IMR-90 (cell line): ENCODE results near the gene LIPE. TPM values are rescaled to one million over a fixed set of nuclear protein-coding genes. Genes with fewer than 3 reads are reported as not detected.

ENCODE experiments used
- ATAC-seq: fragments of 200-7000 bp; cut with Tn5 transposase; 2 replicates; pipeline ENCODE4 v1.9.1; 2020; ENCODE audit warnings: low read depth, mild to moderate bottlenecking, moderate library complexity
- BruUV-seq: library from RNA; stranded (reverse); fragments of 400-500 nt; replicated peaks from 2 replicates; lab custom pipeline; 2021; lab: Mats Ljungman, UMichigan
- CTCF ChIA-PET: fragments of 300-600 bp; formaldehyde crosslinking; extraction: SDS; loops from one replicate; lab custom pipeline; 2021; ENCODE audit warnings: antibody characterized with exemption; lab: Yijun Ruan, JAX
- POLR2A ChIA-PET: fragments of 300-600 bp; sonication (Branson Sonifier 250); formaldehyde crosslinking; loops from one replicate; lab custom pipeline; 2022; ENCODE audit warnings: antibody characterized with exemption; ENCODE audit not compliant: unreplicated experiment; lab: Charles Lee
- DNase-seq: peaks from one replicate; pipeline ENCODE4 v3.0.0; 2013
- H2AFZ ChIP-seq: replicated peaks from 2 replicates; pipeline ENCODE3; 2013; ENCODE audit warnings: low read length, mild to moderate bottlenecking; ENCODE audit not compliant: poor library complexity
- H2AK5ac ChIP-seq: 2 replicates; pipeline ENCODE4 v1.6.1; 2013; ENCODE audit warnings: low read depth, low read length, inconsistent platforms
- H2AK9ac ChIP-seq: replicated peaks from 2 replicates; pipeline ENCODE3; 2013; ENCODE audit warnings: mild to moderate bottlenecking, low read depth, low read length, moderate library complexity; ENCODE audit not compliant: poor library complexity
- H2BK120ac ChIP-seq: 2 replicates; pipeline ENCODE4 v1.6.1; 2013; ENCODE audit warnings: low read depth, low read length, inconsistent platforms
- H2BK15ac ChIP-seq: 3 replicates; pipeline ENCODE4 v1.6.1; 2013; ENCODE audit warnings: low read depth, low read length, inconsistent platforms
- H2BK20ac ChIP-seq: 2 replicates; pipeline ENCODE4 v1.6.1; 2013; ENCODE audit warnings: low read depth, mild to moderate bottlenecking, inconsistent platforms, low read length, moderate library complexity
- H2BK5ac ChIP-seq: 2 replicates; pipeline ENCODE4 v1.6.1; 2013; ENCODE audit warnings: mild to moderate bottlenecking, low read depth, low read length, inconsistent platforms; ENCODE audit not compliant: poor library complexity, severe bottlenecking
- H3K14ac ChIP-seq: replicated peaks from 2 replicates; pipeline ENCODE4 v1.6.1; 2013; ENCODE audit warnings: low read depth, low read length, inconsistent platforms
- H3K18ac ChIP-seq: 2 replicates; pipeline ENCODE4 v1.6.1; 2013; ENCODE audit warnings: low read depth, low read length, control low read depth
- H3K23ac ChIP-seq: 2 replicates; pipeline ENCODE4 v1.6.1; 2013; ENCODE audit warnings: low read depth, low read length, inconsistent platforms
- H3K27ac ChIP-seq: 2 replicates; pipeline ENCODE4 v1.5.1; 2013; ENCODE audit warnings: mild to moderate bottlenecking, control low read depth, low read length; ENCODE audit not compliant: insufficient read depth
- H3K27me3 ChIP-seq: 2 replicates; pipeline ENCODE4 v1.6.1; 2013; ENCODE audit warnings: low read length; ENCODE audit not compliant: control insufficient read depth, insufficient read depth
- H3K36me3 ChIP-seq: 2 replicates; pipeline ENCODE4 v1.6.1; 2013; ENCODE audit warnings: low read length, mixed read lengths; ENCODE audit not compliant: control insufficient read depth, insufficient read depth
- H3K4ac ChIP-seq: 2 replicates; pipeline ENCODE4 v1.6.1; 2013; ENCODE audit warnings: low read depth, low read length, inconsistent platforms
- H3K4me1 ChIP-seq: 2 replicates; pipeline ENCODE4 v1.6.1; 2013; ENCODE audit warnings: low read length, mixed read lengths; ENCODE audit not compliant: control insufficient read depth, insufficient read depth
- H3K4me2 ChIP-seq: 2 replicates; pipeline ENCODE4 v1.6.1; 2013; ENCODE audit warnings: low read depth, mild to moderate bottlenecking, control low read depth, low read length, moderate library complexity
- H3K4me3 ChIP-seq: 2 replicates; pipeline ENCODE4 v1.5.1; 2013; ENCODE audit warnings: low read depth, mild to moderate bottlenecking, control low read depth, low read length, moderate library complexity; ENCODE audit not compliant: insufficient read depth
- H3K56ac ChIP-seq: 2 replicates; pipeline ENCODE4 v1.6.1; 2013; ENCODE audit warnings: low read length, inconsistent platforms; ENCODE audit not compliant: insufficient read depth; ENCODE audit errors: extremely low read depth
- H3K79me1 ChIP-seq, 2 experiments: 2 replicates each; pipeline ENCODE4 v1.6.1; 2013; ENCODE audit warnings: low read length in 2 of 2, inconsistent platforms in 1 of 2, low read depth in 1 of 2
- H3K9ac ChIP-seq: 2 replicates; pipeline ENCODE4 v1.6.1; 2013; ENCODE audit warnings: low read depth, low read length, control low read depth
- H3K9me1 ChIP-seq: 2 replicates; pipeline ENCODE4 v1.6.1; 2013; ENCODE audit warnings: low read length, inconsistent platforms; ENCODE audit not compliant: insufficient read depth
- H3K9me3 ChIP-seq: 2 replicates; pipeline ENCODE4 v1.6.1; 2013; ENCODE audit warnings: low read length; ENCODE audit not compliant: control insufficient read depth, insufficient read depth
- H4K20me1 ChIP-seq: 2 replicates; pipeline ENCODE4 v1.6.1; 2013; ENCODE audit warnings: low read length, inconsistent platforms; ENCODE audit not compliant: insufficient read depth
- H4K5ac ChIP-seq: 2 replicates; pipeline ENCODE4 v1.6.1; 2013; ENCODE audit warnings: mild to moderate bottlenecking, low read depth, low read length, control low read depth
- H4K8ac ChIP-seq, 2 experiments: 2 replicates each; pipeline ENCODE4 v1.6.1; 2013; ENCODE audit warnings: low read depth in 2 of 2, low read length in 2 of 2, control low read depth in 1 of 2, inconsistent platforms in 1 of 2
- H4K91ac ChIP-seq: 2 replicates; pipeline ENCODE4 v1.6.1; 2013; ENCODE audit warnings: low read depth, low read length, inconsistent platforms; ENCODE audit not compliant: insufficient read depth
- BHLHE40 ChIP-seq: fragments of 150-350 bp; IDR thresholded peaks from 2 replicates; pipeline ENCODE4 v1.6.1; 2016; ENCODE audit warnings: mild to moderate bottlenecking, low read depth, low read length
- CHD1 ChIP-seq: IDR thresholded peaks from 2 replicates; pipeline ENCODE4 v1.6.1; 2012; ENCODE audit warnings: low read depth, low read length, improper control_type of control experiment
- CTCF ChIP-seq: conservative IDR thresholded peaks from 2 replicates; pipeline ENCODE4 v1.5.1; 2012; ENCODE audit warnings: mild to moderate bottlenecking, low read depth, low read length, improper control_type of control experiment
- FOS ChIP-seq: fragments of 150-350 bp; IDR thresholded peaks from 2 replicates; pipeline ENCODE4 v1.6.1; 2016; ENCODE audit warnings: low read depth, low read length
- MAFK ChIP-seq: IDR thresholded peaks from 2 replicates; pipeline ENCODE4 v1.6.1; 2012; ENCODE audit warnings: low read depth, low read length, improper control_type of control experiment
- MAZ ChIP-seq: IDR thresholded peaks from 2 replicates; pipeline ENCODE4 v1.6.1; 2012; ENCODE audit warnings: low read depth, mild to moderate bottlenecking, low read length, improper control_type of control experiment, moderate library complexity, borderline replicate concordance
- MXI1 ChIP-seq: IDR thresholded peaks from 2 replicates; pipeline ENCODE4 v1.6.1; 2012; ENCODE audit warnings: low read depth, mild to moderate bottlenecking, low read length, moderate library complexity, borderline replicate concordance
- NFE2L2 ChIP-seq: fragments of 150-350 bp; IDR thresholded peaks from 2 replicates; pipeline ENCODE4 v1.6.1; 2016; ENCODE audit warnings: low read depth, mild to moderate bottlenecking, low read length
- POLR2A ChIP-seq: IDR thresholded peaks from 2 replicates; pipeline ENCODE4 v1.6.1; 2012; ENCODE audit warnings: mild to moderate bottlenecking, low read depth, low read length
- RAD21 ChIP-seq: IDR thresholded peaks from 2 replicates; pipeline ENCODE4 v1.6.1; 2012; ENCODE audit warnings: low read length, improper control_type of control experiment
- RCOR1 ChIP-seq: IDR thresholded peaks from 2 replicates; pipeline ENCODE4 v1.6.1; 2012; ENCODE audit warnings: mild to moderate bottlenecking, low read length, improper control_type of control experiment; ENCODE audit not compliant: insufficient replicate concordance
- RFX5 ChIP-seq: IDR thresholded peaks from 2 replicates; pipeline ENCODE4 v1.8.0; 2012; ENCODE audit warnings: low read depth, mild to moderate bottlenecking, low read length, moderate library complexity
- SMC3 ChIP-seq: fragments of 150-350 bp; IDR thresholded peaks from 2 replicates; pipeline ENCODE4 v1.6.1; 2016; ENCODE audit warnings: low read depth, mild to moderate bottlenecking, antibody characterized with exemption, low read length, moderate library complexity
- WGBS, 2 experiments: methylation state at CpG; one replicate each; pipeline versions ENCODE4 v1.1.5 to v1.1.7; 2013; ENCODE audit warnings: missing lambda C conversion rate in 2 of 2; ENCODE audit not compliant: insufficient read length in 1 of 2; ENCODE audit errors: extremely low coverage in 2 of 2; 5-methylcytosine and 5-hydroxymethylcytosine counted together
- dilution Hi-C: fragments of 300-500 bp; cut with HindIII; formaldehyde crosslinking; loops from one replicate; pipeline ENCODE4 v1.14.3; 2018; ENCODE audit warnings: low sequenced_read_pairs; ENCODE audit not compliant: unreplicated experiment
- in situ Hi-C: fragments of 300-500 bp; cut with MboI; formaldehyde crosslinking; loops from 3 replicates; pipeline ENCODE4 v1.14.3; 2019; ENCODE audit warnings: low sequenced_read_pairs, inconsistent platforms, mixed read lengths
- intact Hi-C: fragments of 100-400 bp; cut with micrococcal nuclease; formaldehyde crosslinking; loops from 2 replicates; pipeline ENCODE4 v1.10.0; 2022
- polyA plus RNA-seq, 3 experiments: library from polyadenylated mRNA; depleted of rRNA; stranded (reverse); fragments of >200 nt; gene quantifications; 2 replicates each; pipeline ENCODE4 v1.2.3, GENCODE V29; 2012; ENCODE audit warnings: low replicate concordance in 1 of 3
- total RNA-seq: library from RNA; depleted of rRNA; stranded (reverse); fragments of >200 nt; gene quantifications from 2 replicates; pipeline ENCODE4 v1.2.3, GENCODE V29; 2012
- TF ChIP-seq, protein P1 (sequence below): fragments of 150-350 bp; IDR thresholded peaks from 2 replicates; pipeline ENCODE4 v1.6.1; 2016; ENCODE audit warnings: low read depth, mild to moderate bottlenecking, low read length, moderate library complexity, borderline replicate concordance
- TF ChIP-seq, protein P2 (sequence below): fragments of 150-350 bp; IDR thresholded peaks from 2 replicates; pipeline ENCODE4 v1.6.1; 2017; ENCODE audit warnings: mild to moderate bottlenecking, antibody characterized with exemption, low read length, low read depth

The LIPE gene
- total and polyA plus RNA-seq, 2 of the 4 experiments (the other 2 are of a cell fraction) = 1.1 to 5.4 TPM

GRCh38 chr19:42450314-42450934 is 23.2 kb upstream of the LIPE start:
- Histone ChIP-seq H3K79me1 (no peaks in the 10 kb centered on the region), H3K4me2 (no peak overlapping the region), H3K18ac (no peak overlapping the region), H3K9me1 (no peaks in the 10 kb centered on the region), H2BK15ac (no peak overlapping the region), H3K4me1 (no peaks in the 10 kb centered on the region), H3K14ac (no peak overlapping the region), H3K27me3 (peaks cover 24% of the 10 kb centered on the region), H3K4me3 (no peak overlapping the region), H2BK20ac (no peak overlapping the region), H4K91ac (no peak overlapping the region), H3K56ac (no peak overlapping the region), H3K36me3 (no peaks in the 10 kb centered on the region), H4K5ac (no peak overlapping the region), H2AK9ac (no peak overlapping the region), H3K27ac (no peak overlapping the region), H4K20me1 (no peaks in the 10 kb centered on the region; the same call in 1 of the 2 replicates), H2AK5ac (no peak overlapping the region), H3K4ac (no peak overlapping the region), H4K8ac (no peak overlapping the region), H2BK120ac (no peak overlapping the region), H2BK5ac (no peak overlapping the region), H2AFZ (no peak overlapping the region), H3K23ac (no peak overlapping the region), H3K9ac (no peak overlapping the region), H3K9me3 (no peaks in the 10 kb centered on the region)
- dilution Hi-C loops (no loop called here), intact Hi-C loops (loop anchor here (1.0 kb wide), 1 partner anchor 79 kb away; no protein-coding TSS in a partner anchor), in situ Hi-C loops (loop anchor here (5.0 kb wide), 1 partner anchor 77 kb away; the partner anchor contains the start of gene CEACAM1)
- WGBS, 2 experiments = no CpG with 5 or more reads among the region's 3 CpGs
- POLR2A ChIA-PET = no interaction called here
- CTCF ChIA-PET = interaction anchor here (0.7 to 1.4 kb wide), 8 partner anchors 9 to 113 kb away, joined by 3 to 6 read pairs (median 3); no protein-coding TSS in a partner anchor
- peak; percentile 93 for ATAC-seq
- peak; percentile 82 for DNase-seq
- no TSS peak for BruUV-seq
- TF ChIP-seq MXI1 = no peak
- TF ChIP-seq, protein P1, sequence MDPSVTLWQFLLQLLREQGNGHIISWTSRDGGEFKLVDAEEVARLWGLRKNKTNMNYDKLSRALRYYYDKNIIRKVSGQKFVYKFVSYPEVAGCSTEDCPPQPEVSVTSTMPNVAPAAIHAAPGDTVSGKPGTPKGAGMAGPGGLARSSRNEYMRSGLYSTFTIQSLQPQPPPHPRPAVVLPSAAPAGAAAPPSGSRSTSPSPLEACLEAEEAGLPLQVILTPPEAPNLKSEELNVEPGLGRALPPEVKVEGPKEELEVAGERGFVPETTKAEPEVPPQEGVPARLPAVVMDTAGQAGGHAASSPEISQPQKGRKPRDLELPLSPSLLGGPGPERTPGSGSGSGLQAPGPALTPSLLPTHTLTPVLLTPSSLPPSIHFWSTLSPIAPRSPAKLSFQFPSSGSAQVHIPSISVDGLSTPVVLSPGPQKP = no peak
- TF ChIP-seq POLR2A = no peak
- no peak for TF ChIP-seq MAZ
- TF ChIP-seq RAD21 = peak; percentile 88
- TF ChIP-seq SMC3 = peak; percentile 57
- TF ChIP-seq NFE2L2 = no peak
- no peak for TF ChIP-seq MAFK
- TF ChIP-seq, protein P2, sequence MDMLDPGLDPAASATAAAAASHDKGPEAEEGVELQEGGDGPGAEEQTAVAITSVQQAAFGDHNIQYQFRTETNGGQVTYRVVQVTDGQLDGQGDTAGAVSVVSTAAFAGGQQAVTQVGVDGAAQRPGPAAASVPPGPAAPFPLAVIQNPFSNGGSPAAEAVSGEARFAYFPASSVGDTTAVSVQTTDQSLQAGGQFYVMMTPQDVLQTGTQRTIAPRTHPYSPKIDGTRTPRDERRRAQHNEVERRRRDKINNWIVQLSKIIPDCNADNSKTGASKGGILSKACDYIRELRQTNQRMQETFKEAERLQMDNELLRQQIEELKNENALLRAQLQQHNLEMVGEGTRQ = no peak
- no peak for TF ChIP-seq FOS
- peak; percentile 84 for TF ChIP-seq CTCF
- TF ChIP-seq RCOR1 = no peak
- TF ChIP-seq BHLHE40 = no peak
- TF ChIP-seq RFX5 = no peak
- no peak for TF ChIP-seq CHD1
